Osteoblast (primary cell): ENCODE data around the gene IGFL3. TPM values are rescaled to one million over a fixed set of nuclear protein-coding genes. Genes with fewer than 3 reads are reported as not detected.
"Not testable (repeated sequence)": the region's sequence is repeated elsewhere in the genome, so short reads cannot be mapped to it uniquely, and the experiment has no call there.

Experiments used
- DNase-seq: peaks from one replicate; pipeline ENCODE4 v3.0.0; 2011; ENCODE audit warnings: low spot score, mixed read lengths; ENCODE audit not compliant: insufficient read length; ENCODE audit errors: missing footprints
- H2AFZ ChIP-seq: 2 replicates; pipeline ENCODE4 v1.6.0; 2011; ENCODE audit warnings: mild to moderate bottlenecking, low read length
- H3K27ac ChIP-seq: 2 replicates; pipeline ENCODE4 v1.5.1; 2011; ENCODE audit warnings: mild to moderate bottlenecking, low read depth, low read length, moderate library complexity
- H3K27me3 ChIP-seq: 2 replicates; pipeline ENCODE4 v1.6.0; 2012; ENCODE audit warnings: mild to moderate bottlenecking, control low read depth, inconsistent platforms, low read length, moderate library complexity; ENCODE audit not compliant: insufficient read depth
- H3K36me3 ChIP-seq: 2 replicates; pipeline ENCODE4 v1.5.1; 2011; ENCODE audit warnings: mild to moderate bottlenecking, low read length, control low read depth, moderate library complexity; ENCODE audit not compliant: insufficient read depth
- H3K4me1 ChIP-seq: 2 replicates; pipeline ENCODE4 v1.5.1; 2011; ENCODE audit warnings: mild to moderate bottlenecking, low read length, control low read depth, moderate library complexity; ENCODE audit not compliant: insufficient read depth
- H3K4me2 ChIP-seq: 2 replicates; pipeline ENCODE4 v1.6.0; 2011; ENCODE audit warnings: mild to moderate bottlenecking, low read length; ENCODE audit not compliant: insufficient read depth
- H3K4me3 ChIP-seq: fragments of 200-600 bp; sonication (generic); 3 replicates; pipeline ENCODE4 v1.5.1; 2012; ENCODE audit warnings: mild to moderate bottlenecking, low read length, inconsistent platforms; ENCODE audit not compliant: insufficient read depth
- H3K79me2 ChIP-seq: 2 replicates; pipeline ENCODE4 v1.6.0; 2012; ENCODE audit warnings: mild to moderate bottlenecking, low read length, control low read depth, inconsistent platforms; ENCODE audit not compliant: insufficient read depth
- H3K9me3 ChIP-seq: 2 replicates; pipeline ENCODE4 v1.5.1; 2011; ENCODE audit warnings: low read depth, low read length, control low read depth
- H4K20me1 ChIP-seq: 2 replicates; pipeline ENCODE4 v1.6.0; 2012; ENCODE audit warnings: mild to moderate bottlenecking, low read length, control low read depth; ENCODE audit not compliant: insufficient read depth
- CTCF ChIP-seq: IDR thresholded peaks from 2 replicates; pipeline ENCODE4 v1.5.1; 2011; ENCODE audit warnings: mild to moderate bottlenecking, low read depth, low read length, moderate library complexity; ENCODE audit errors: extremely low read depth
- total RNA-seq: library from RNA; depleted of rRNA; stranded (reverse); fragments of >200 nt; gene quantifications from 2 replicates; pipeline ENCODE4 v1.2.3, GENCODE V29; 2012

Gene IGFL3
- total RNA-seq, 1 donor = not detected

- H4K20me1 ChIP-seq, H3K9me3 ChIP-seq, H3K36me3 ChIP-seq, H3K4me2 ChIP-seq, H3K4me3 ChIP-seq, H3K79me2 ChIP-seq, H3K27ac ChIP-seq, H2AFZ ChIP-seq: not testable (repeated sequence)
- DNase-seq = peak; percentile 76
- H3K27me3 ChIP-seq = peaks cover 60% of the 10 kb centered on the region
- peaks cover 25% of the 10 kb centered on the region for H3K4me1 ChIP-seq
- TF ChIP-seq CTCF = peak; percentile 62
Observed at GRCh38 chr19:46078573-46079332, 45.7 kb downstream of the IGFL3 start.

DNA sequence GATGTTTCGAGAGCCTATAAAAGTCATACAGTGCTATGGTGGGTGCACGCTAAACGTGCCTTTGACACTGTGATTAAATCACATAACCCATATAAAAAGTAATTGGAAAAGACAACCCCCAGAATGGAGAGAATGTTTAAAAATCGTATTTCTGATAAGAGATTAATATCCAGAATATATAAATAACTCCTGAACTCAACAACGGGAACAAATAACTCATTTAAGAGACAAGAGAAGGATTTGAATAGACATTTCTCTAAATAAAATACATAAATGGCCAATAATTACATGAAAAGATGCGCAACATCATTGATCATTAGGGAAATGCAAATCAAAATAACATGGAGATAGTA is 46.7 kb downstream of the IGFL3 start:
- H2AFZ ChIP-seq = no peak overlapping the region
- peaks cover 61% of the 10 kb centered on the region for H3K27me3 ChIP-seq
- no peaks in the 10 kb centered on the region for H3K36me3 ChIP-seq
- H3K4me3 ChIP-seq = no peak overlapping the region
- no peaks in the 10 kb centered on the region for H3K79me2 ChIP-seq
- peaks cover 24% of the 10 kb centered on the region for H3K4me1 ChIP-seq
- DNase-seq = no peak
- no peak overlapping the region for H3K4me2 ChIP-seq
- peak; percentile 2 for TF ChIP-seq CTCF
- H3K9me3 ChIP-seq = no peaks in the 10 kb centered on the region
- H4K20me1 ChIP-seq = peaks cover 5% of the 10 kb centered on the region
- H3K27ac ChIP-seq = no peak overlapping the region

- Histone ChIP-seq H3K36me3 (no peaks in the 10 kb centered on the region), H3K4me2 (peak overlapping the region; percentile 73), H3K4me3 (peak overlapping the region; percentile 45), H4K20me1 (peaks cover 5% of the 10 kb centered on the region), H3K4me1 (peaks cover 19% of the 10 kb centered on the region), H3K79me2 (no peaks in the 10 kb centered on the region), H3K27ac (no peak overlapping the region), H3K27me3 (peaks cover 67% of the 10 kb centered on the region), H2AFZ (no peak overlapping the region), H3K9me3 (no peaks in the 10 kb centered on the region)
- peak; percentile 82 for DNase-seq
- peak; percentile 99 for TF ChIP-seq CTCF
Observed at GRCh38 chr19:46076951-46077814, 47.3 kb downstream of the IGFL3 start.
